GM21737 (cell line): ENCODE data around the gene VAPB.
A peak's percentile ranks its signal among the peaks of the same experiment; 100 is the strongest.

Experiments
- ATAC-seq: cut with Tn5 transposase; IDR thresholded peaks from one replicate; pipeline ENCODE4 v1.9.1; 2021; ENCODE audit warnings: mild to moderate bottlenecking, moderate library complexity; ENCODE audit not compliant: unreplicated experiment

Gene VAPB

GRCh38 chr20:58377766-58378401 lies 11.1 kb upstream of the VAPB start:
- ATAC-seq, result no peak

GRCh38 chr20:58378704-58379103 lies 10.3 kb upstream of the VAPB start:
- no peak for ATAC-seq

- ATAC-seq, result no peak
Measured at GRCh38 chr20:58381627-58382026, 7.4 kb upstream of the VAPB start.

- ATAC-seq, result no peak
Measured at GRCh38 chr20:58382096-58382495, 6.9 kb upstream of the VAPB start.

- ATAC-seq, result no peak
Measured at GRCh38 chr20:58384821-58385220, 4.2 kb upstream of the VAPB start.

- no peak for ATAC-seq
Measured at GRCh38 chr20:58388028-58388601, 914 bp upstream of the VAPB start.

GRCh38 chr20:58389324-58389967 lies 417 bp downstream of the VAPB start:
- peak; percentile 30 for ATAC-seq

- no peak for ATAC-seq
Measured at GRCh38 chr20:58389968-58390658, 1.1 kb downstream of the VAPB start.

GRCh38 chr20:58390659-58391035 lies 1.6 kb downstream of the VAPB start:
- ATAC-seq, result no peak

- ATAC-seq, result no peak
Measured at GRCh38 chr20:58392286-58392685, 3.3 kb downstream of the VAPB start.

- ATAC-seq, result no peak
Measured at GRCh38 chr20:58393299-58393698, 4.3 kb downstream of the VAPB start.

GRCh38 chr20:58394801-58395200 lies 5.8 kb downstream of the VAPB start:
- ATAC-seq, result no peak

- ATAC-seq, result no peak
Measured at GRCh38 chr20:58395604-58396003, 6.6 kb downstream of the VAPB start.

- ATAC-seq, result no peak
Measured at GRCh38 chr20:58397429-58397828, 8.4 kb downstream of the VAPB start.

GRCh38 chr20:58398254-58398653 lies 9.2 kb downstream of the VAPB start:
- ATAC-seq, result no peak

GRCh38 chr20:58399926-58400325 lies 10.9 kb downstream of the VAPB start:
- ATAC-seq, result no peak

- no peak for ATAC-seq
Measured at GRCh38 chr20:58401162-58401561, 12.1 kb downstream of the VAPB start.

- ATAC-seq, result no peak
Measured at GRCh38 chr20:58402305-58402704, 13.3 kb downstream of the VAPB start.

GRCh38 chr20:58402827-58403226 lies 13.8 kb downstream of the VAPB start:
- peak; percentile 62 for ATAC-seq

GRCh38 chr20:58403272-58403671 lies 14.2 kb downstream of the VAPB start:
- peak; percentile 14 for ATAC-seq

- ATAC-seq, result no peak
Measured at GRCh38 chr20:58405504-58406291, 16.7 kb downstream of the VAPB start.
